GM18498 (cell line): ENCODE data around the gene MRM2.

Experiments
- ATAC-seq: cut with Tn5 transposase; IDR thresholded peaks from one replicate; pipeline ENCODE4 v1.9.1; 2021; ENCODE audit warnings: mild to moderate bottlenecking, moderate library complexity; ENCODE audit not compliant: unreplicated experiment

The MRM2 gene

GRCh38 chr7:2192831-2193534, 49.0 kb downstream of the MRM2 start:
- ATAC-seq: no peak

GRCh38 chr7:2191016-2191415, 51.0 kb downstream of the MRM2 start:
- ATAC-seq: no peak

GRCh38 chr7:2190531-2190930, 51.5 kb downstream of the MRM2 start:
- no peak for ATAC-seq

GRCh38 chr7:2186166-2186565, 55.8 kb downstream of the MRM2 start:
- ATAC-seq: no peak

GRCh38 chr7:2185715-2186114, 56.3 kb downstream of the MRM2 start:
- ATAC-seq: no peak
